ENCODE measurements around the gene CADM2. TPM values are rescaled to one million over a fixed set of nuclear protein-coding genes. Genes with fewer than 3 reads are reported as not detected.

The CADM2 gene
- total RNA-seq, 1 experiment from 2014 or later: 10.9 TPM

- no peak overlapping the region for H2AK5ac ChIP-seq (ENCODE audit: insufficient read length, low read length)
- no peak overlapping the region for H4K8ac ChIP-seq (replicated peaks; ENCODE audit: insufficient read length, low read depth, low read length)
- H3K27ac Mint-ChIP-seq: no peak overlapping the region
- H4K91ac ChIP-seq (ENCODE audit: insufficient read length, low read depth, low read length): no peak overlapping the region
- no peak overlapping the region for H3K4me2 ChIP-seq (ENCODE audit: insufficient read depth, insufficient read length, low read length)
- H3K9ac ChIP-seq (ENCODE audit: extremely low read depth, insufficient read length, low read length): no peak overlapping the region
- no peak overlapping the region for H3K4me3 Mint-ChIP-seq
- H3K9me3 Mint-ChIP-seq: peaks cover 0 to 4% of the 10 kb centered on the region in 2 experiments; a peak in 1 of 5 replicates
- no peak overlapping the region for H2AFZ ChIP-seq (ENCODE audit: low read length)
- no peak overlapping the region for H3T11ph ChIP-seq (ENCODE audit: low read length)
- no peaks in the 10 kb centered on the region for H3K27me3 Mint-ChIP-seq (ENCODE audit: low read depth)
- no peak overlapping the region for H3K14ac ChIP-seq (ENCODE audit: insufficient read depth, low read length)
- H4K20me1 ChIP-seq (ENCODE audit: control insufficient read depth, insufficient read depth, insufficient read length): no peaks in the 10 kb centered on the region
- H3K27ac ChIP-seq (ENCODE audit: insufficient read length, low read depth, low read length): no peak overlapping the region
- no peak overlapping the region for H3K56ac ChIP-seq (ENCODE audit: insufficient read length, low read depth, low read length)
- peaks cover 7% of the 10 kb centered on the region for H3K9me3 ChIP-seq (ENCODE audit: control insufficient read depth, low read depth, low read length)
- no peak overlapping the region for H2BK20ac ChIP-seq (ENCODE audit: low read depth, low read length, poor library complexity, severe bottlenecking)
- H3K36me3 Mint-ChIP-seq (ENCODE audit: insufficient read depth in 1 of 3, low read depth in 3 of 3): peaks cover 0 to 7% (median 6%) of the 10 kb centered on the region in 3 experiments; a peak in 4 of 7 replicates
- no peak overlapping the region for H2BK12ac ChIP-seq (ENCODE audit: insufficient read length, low read depth, low read length)
- H3K18ac ChIP-seq (ENCODE audit: insufficient read length, low read depth, low read length): no peak overlapping the region
- H3K4me1 Mint-ChIP-seq: no peaks in the 10 kb centered on the region
- H2BK5ac ChIP-seq (ENCODE audit: insufficient read length, low read length): no peak overlapping the region
- H2BK120ac ChIP-seq (ENCODE audit: low read depth, low read length, poor library complexity, severe bottlenecking): no peak overlapping the region
- H3K23ac ChIP-seq (ENCODE audit: insufficient read length, low read depth, low read length): no peak overlapping the region
- no peaks in the 10 kb centered on the region for H3K79me1 ChIP-seq (ENCODE audit: insufficient read depth, low read depth, low read length, poor library complexity, severe bottlenecking)
- no peaks in the 10 kb centered on the region for H3K4me1 ChIP-seq (ENCODE audit: insufficient read depth, low read length)
- WGBS (ENCODE audit: extremely low coverage, insufficient read length, low lambda C conversion rate): no CpG with 5 or more reads among the region's 1 CpG
- H3K4ac ChIP-seq (ENCODE audit: low read depth, low read length): no peak overlapping the region
- no peak for DNase-seq
- no peaks in the 10 kb centered on the region for H3K23me2 ChIP-seq (ENCODE audit: insufficient read length, low read depth, low read length, poor library complexity, severe bottlenecking)
- TF ChIP-seq, protein P1, sequence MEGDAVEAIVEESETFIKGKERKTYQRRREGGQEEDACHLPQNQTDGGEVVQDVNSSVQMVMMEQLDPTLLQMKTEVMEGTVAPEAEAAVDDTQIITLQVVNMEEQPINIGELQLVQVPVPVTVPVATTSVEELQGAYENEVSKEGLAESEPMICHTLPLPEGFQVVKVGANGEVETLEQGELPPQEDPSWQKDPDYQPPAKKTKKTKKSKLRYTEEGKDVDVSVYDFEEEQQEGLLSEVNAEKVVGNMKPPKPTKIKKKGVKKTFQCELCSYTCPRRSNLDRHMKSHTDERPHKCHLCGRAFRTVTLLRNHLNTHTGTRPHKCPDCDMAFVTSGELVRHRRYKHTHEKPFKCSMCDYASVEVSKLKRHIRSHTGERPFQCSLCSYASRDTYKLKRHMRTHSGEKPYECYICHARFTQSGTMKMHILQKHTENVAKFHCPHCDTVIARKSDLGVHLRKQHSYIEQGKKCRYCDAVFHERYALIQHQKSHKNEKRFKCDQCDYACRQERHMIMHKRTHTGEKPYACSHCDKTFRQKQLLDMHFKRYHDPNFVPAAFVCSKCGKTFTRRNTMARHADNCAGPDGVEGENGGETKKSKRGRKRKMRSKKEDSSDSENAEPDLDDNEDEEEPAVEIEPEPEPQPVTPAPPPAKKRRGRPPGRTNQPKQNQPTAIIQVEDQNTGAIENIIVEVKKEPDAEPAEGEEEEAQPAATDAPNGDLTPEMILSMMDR (conservative IDR thresholded peaks at IDR 0.05): no peak
- H3K27me3 ChIP-seq (ENCODE audit: insufficient read depth, low read length): no peaks in the 10 kb centered on the region
- H3K79me2 ChIP-seq (ENCODE audit: insufficient read depth, low read length): no peaks in the 10 kb centered on the region
- no peak overlapping the region for H2BK15ac ChIP-seq (ENCODE audit: low read depth, low read length)
- no peak overlapping the region for H4K5ac ChIP-seq (ENCODE audit: insufficient read length, low read depth, low read length)
These were observed 468.7 kb downstream of the CADM2 start for GRCh38 chr3:85427467-85427866.

Measured in H9 (cell line).